Measurements from ENCODE around the gene ZBTB48.
"Not testable (repeated sequence)": the region's sequence is repeated elsewhere in the genome, so short reads cannot be mapped to it uniquely, and the experiment has no call there.

ZBTB48 gene

GRCh38 chr1:6631058-6631457, 51.3 kb downstream of the ZBTB48 start:
- in situ Hi-C loops (cut with MboI; ENCODE audit: low sequenced_read_pairs), result no loop called here

- in situ Hi-C loops (cut with MboI; ENCODE audit: low sequenced_read_pairs), result no loop called here
Observed at GRCh38 chr1:6632588-6633514, 53.1 kb downstream of the ZBTB48 start.

GRCh38 chr1:6634371-6635052, 54.7 kb downstream of the ZBTB48 start:
- in situ Hi-C loops (cut with MboI; ENCODE audit: low sequenced_read_pairs), result no loop called here

GRCh38 chr1:6635161-6635909, 55.5 kb downstream of the ZBTB48 start:
- in situ Hi-C loops (cut with MboI; ENCODE audit: low sequenced_read_pairs), result no loop called here

GRCh38 chr1:6635910-6636760, 56.3 kb downstream of the ZBTB48 start:
- in situ Hi-C loops (cut with MboI; ENCODE audit: low sequenced_read_pairs), result no loop called here

- in situ Hi-C loops (cut with MboI; ENCODE audit: low sequenced_read_pairs), result not testable (repeated sequence)
Observed at GRCh38 chr1:6636778-6637177, 57.0 kb downstream of the ZBTB48 start.

GRCh38 chr1:6637770-6638169, 58.0 kb downstream of the ZBTB48 start:
- in situ Hi-C loops (cut with MboI; ENCODE audit: low sequenced_read_pairs), result no loop called here

- in situ Hi-C loops (cut with MboI; ENCODE audit: low sequenced_read_pairs), result no loop called here
Observed at GRCh38 chr1:6638226-6638625, 58.4 kb downstream of the ZBTB48 start.

All from HL-60/S4 treated with retinoic acid at 250 ng/mL for 4 days and 3 days (cell line).